Activated CD4-positive, alpha-beta T cell treated with anti-CD3 and anti-CD28 coated beads for 48 hours (primary cell): ENCODE measurements around the gene DLEC1.

Experiments
- DNase-seq: peaks from one replicate; pipeline ENCODE4 v3.0.0-alpha.2; 2020

The DLEC1 gene

GRCh38 chr3:38002940-38003339, 36.1 kb upstream of the DLEC1 start:
- no peak for DNase-seq

GRCh38 chr3:38003371-38003816, 35.6 kb upstream of the DLEC1 start:
- peak; percentile 74 for DNase-seq

GRCh38 chr3:38003817-38004414, 35.1 kb upstream of the DLEC1 start:
- DNase-seq = no peak

GRCh38 chr3:38004415-38005075, 34.5 kb upstream of the DLEC1 start:
- peak; percentile 59 for DNase-seq

GRCh38 chr3:38005076-38006020, 33.7 kb upstream of the DLEC1 start:
- DNase-seq = no peak

GRCh38 chr3:38006031-38006430, 33.0 kb upstream of the DLEC1 start:
- no peak for DNase-seq

GRCh38 chr3:38006445-38006995, 32.5 kb upstream of the DLEC1 start:
- DNase-seq = no peak

GRCh38 chr3:38007754-38008090, 31.3 kb upstream of the DLEC1 start:
- DNase-seq = no peak

- no peak for DNase-seq
Measured at GRCh38 chr3:38008191-38008701, 30.8 kb upstream of the DLEC1 start.

- no peak for DNase-seq
Measured at GRCh38 chr3:38008971-38009580, 29.9 kb upstream of the DLEC1 start.

GRCh38 chr3:38009807-38010591, 29.0 kb upstream of the DLEC1 start:
- no peak for DNase-seq

GRCh38 chr3:38011111-38011510, 27.9 kb upstream of the DLEC1 start:
- DNase-seq = no peak

- DNase-seq = no peak
Measured at GRCh38 chr3:38015485-38015884, 23.5 kb upstream of the DLEC1 start.

GRCh38 chr3:38015984-38016383, 23.0 kb upstream of the DLEC1 start:
- DNase-seq = no peak

GRCh38 chr3:38016410-38016809, 22.6 kb upstream of the DLEC1 start:
- no peak for DNase-seq

GRCh38 chr3:38016847-38017444, 22.1 kb upstream of the DLEC1 start:
- DNase-seq = no peak

GRCh38 chr3:38017445-38018295, 21.3 kb upstream of the DLEC1 start:
- no peak for DNase-seq

- DNase-seq = no peak
Measured at GRCh38 chr3:38018296-38019266, 20.4 kb upstream of the DLEC1 start.

GRCh38 chr3:38019658-38020341, 19.2 kb upstream of the DLEC1 start:
- DNase-seq = no peak
